Daoy (cell line): Measurements from ENCODE around the gene ELP6. TPM values are rescaled to one million over a fixed set of nuclear protein-coding genes. Genes with fewer than 3 reads are reported as not detected.
"Not testable (repeated sequence)": the region's sequence is repeated elsewhere in the genome, so short reads cannot be mapped to it uniquely, and the experiment has no call there.

Experiments used
- DNase-seq: peaks from one replicate; pipeline ENCODE4 v3.0.0-alpha.2; 2015; ENCODE audit warnings: low read depth
- total RNA-seq: library from RNA; depleted of rRNA; stranded (reverse); fragments of >200 nt; shearing (Covaris generic); gene quantifications from 2 replicates; pipeline ENCODE4 v1.2.3, GENCODE V29; 2014; rRNA removed

ELP6 gene
- total RNA-seq, 1 experiment from 2014 or later: 44.3 TPM

- DNase-seq: no peak
Observed at GRCh38 chr3:47464588-47464987, 48.9 kb downstream of the ELP6 start.

GRCh38 chr3:47459534-47460085 lies 53.9 kb downstream of the ELP6 start:
- not testable (repeated sequence) for DNase-seq

GRCh38 chr3:47456984-47457383 lies 56.5 kb downstream of the ELP6 start:
- no peak for DNase-seq

- no peak for DNase-seq
Observed at GRCh38 chr3:47455806-47456452, 57.6 kb downstream of the ELP6 start.

GRCh38 chr3:47452453-47453215 lies 60.9 kb downstream of the ELP6 start:
- DNase-seq: no peak

Other genes starting within 250 kb of the ELP6 start
- 14.8 and 29.4 TPM in 2 replicates for gene KIF9, start 230.9 kb downstream of the ELP6 start, total RNA-seq
- gene KLHL18, start 230.8 kb downstream of the ELP6 start, total RNA-seq: 12.1 and 15.0 TPM in 2 replicates
- 10.8 and 15.1 TPM in 2 replicates for gene PTPN23, start 132.7 kb downstream of the ELP6 start, total RNA-seq
- 32.6 and 33.5 TPM in 2 replicates for gene SCAP, start 37.8 kb downstream of the ELP6 start, total RNA-seq
- gene CSPG5, start 65.2 kb upstream of the ELP6 start, total RNA-seq: 1.3 and 2.0 TPM in 2 replicates